EL (cell line): Measurements from ENCODE around the gene FTCDNL1.

Experiments used
- DNase-seq: peaks from one replicate; pipeline ENCODE4 v3.0.0-alpha.2; 2016

The FTCDNL1 gene

GRCh38 chr2:199850718-199851500 lies at the start of gene FTCDNL1:
TSS of gene FTCDNL1 (minus strand) at chr2:199851192. CDS start at chr2:199848962, 2,230 bp downstream.
- peak; percentile 51 for DNase-seq

GRCh38 chr2:199896617-199897016 lies 45.6 kb upstream of the FTCDNL1 start:
- no peak for DNase-seq

GRCh38 chr2:199895406-199895805 lies 44.4 kb upstream of the FTCDNL1 start:
- DNase-seq, result no peak

- DNase-seq, result no peak
Observed at GRCh38 chr2:199883474-199884212, 32.7 kb upstream of the FTCDNL1 start.

GRCh38 chr2:199882667-199883066 lies 31.7 kb upstream of the FTCDNL1 start:
- DNase-seq, result no peak

- DNase-seq, result peak; percentile 73
Observed at GRCh38 chr2:199875400-199875799, 24.4 kb upstream of the FTCDNL1 start.

- no peak for DNase-seq
Observed at GRCh38 chr2:199874209-199874608, 23.2 kb upstream of the FTCDNL1 start.

- DNase-seq, result no peak
Observed at GRCh38 chr2:199870581-199870980, 19.6 kb upstream of the FTCDNL1 start.

- DNase-seq, result no peak
Observed at GRCh38 chr2:199869653-199870052, 18.7 kb upstream of the FTCDNL1 start.

- no peak for DNase-seq
Observed at GRCh38 chr2:199869227-199869541, 18.2 kb upstream of the FTCDNL1 start.

GRCh38 chr2:199868431-199869226 lies 17.6 kb upstream of the FTCDNL1 start:
- no peak for DNase-seq

- no peak for DNase-seq
Observed at GRCh38 chr2:199865905-199866304, 14.9 kb upstream of the FTCDNL1 start.

GRCh38 chr2:199862788-199863187 lies 11.8 kb upstream of the FTCDNL1 start:
- DNase-seq, result peak; percentile 2

- DNase-seq, result peak; percentile 15
Observed at GRCh38 chr2:199861132-199861774, 10.3 kb upstream of the FTCDNL1 start.

GRCh38 chr2:199855812-199856211 lies 4.8 kb upstream of the FTCDNL1 start:
- no peak for DNase-seq

- DNase-seq, result no peak
Observed at GRCh38 chr2:199851883-199852282, 891 bp upstream of the FTCDNL1 start.

GRCh38 chr2:199851501-199851810 lies 464 bp upstream of the FTCDNL1 start:
- no peak for DNase-seq

GRCh38 chr2:199850218-199850717 lies 724 bp downstream of the FTCDNL1 start:
- DNase-seq, result no peak

- no peak for DNase-seq
Observed at GRCh38 chr2:199848389-199849130, 2.4 kb downstream of the FTCDNL1 start.

- no peak for DNase-seq
Observed at GRCh38 chr2:199847181-199847864, 3.7 kb downstream of the FTCDNL1 start.

- no peak for DNase-seq
Observed at GRCh38 chr2:199842631-199843395, 8.2 kb downstream of the FTCDNL1 start.
